Tibial nerve (tissue), 4 donors: ENCODE data around the gene PHTF2. TPM values are rescaled to one million over a fixed set of nuclear protein-coding genes. Genes with fewer than 3 reads are reported as not detected.
A peak's percentile ranks its signal among the peaks of the same experiment; 100 is the strongest.

Experiments used
- DNase-seq, 2 donors: peaks; one replicate each; pipeline ENCODE4 v3.0.0-alpha.2; 2019; ENCODE audit warnings: low spot score in 2 of 2
- H3K27ac ChIP-seq, 4 donors: fragments of 200-600 bp; sonication (generic) in 3 of 4; one replicate each; pipeline ENCODE4 v1.5.1; 2017 to 2019; ENCODE audit warnings: mild to moderate bottlenecking in 1 of 4
- H3K27me3 ChIP-seq, 2 donors: fragments of 200-600 bp; sonication (generic) in 1 of 2; one replicate each; pipeline versions ENCODE4 v1.5.1 to v1.6.0; 2017 to 2019
- H3K36me3 ChIP-seq, 3 donors: fragments of 200-600 bp; sonication (generic); one replicate each; pipeline ENCODE4 v1.5.1; 2018 to 2019
- H3K4me1 ChIP-seq, 4 donors: fragments of 200-600 bp; sonication (generic) in 3 of 4; one replicate each; pipeline ENCODE4 v1.5.1; 2017 to 2019
- H3K4me3 ChIP-seq, 4 donors: fragments of 200-600 bp; sonication (generic) in 3 of 4; one replicate each; pipeline ENCODE4 v1.5.1; 2017 to 2019; ENCODE audit warnings: mild to moderate bottlenecking in 1 of 4, moderate library complexity in 1 of 4
- H3K9me3 ChIP-seq, 4 donors: fragments of 200-600 bp; sonication (generic) in 3 of 4; one replicate each; pipeline ENCODE4 v1.5.1; 2017 to 2019
- CTCF ChIP-seq, 5 experiments: fragments of 200-600 bp in 3 of 5; fragments of 450-650 bp in 2 of 5; sonication (generic) in 3 of 5; IDR thresholded peaks; one replicate each; pipeline ENCODE4 v1.5.1; 2016 to 2019; ENCODE audit warnings: antibody characterized with exemption in 5 of 5, mild to moderate bottlenecking in 3 of 5, moderate library complexity in 2 of 5
- EP300 ChIP-seq, 2 donors: sonication (generic); formaldehyde crosslinking; IDR thresholded peaks; one replicate each; pipeline ENCODE4 v1.6.1; 2017; ENCODE audit warnings: antibody characterized with exemption in 2 of 2, mild to moderate bottlenecking in 1 of 2
- POLR2A ChIP-seq, 2 donors: fragments of 450-650 bp; IDR thresholded peaks; one replicate each; pipeline ENCODE4 v1.6.1; 2017; ENCODE audit warnings: antibody characterized with exemption in 2 of 2, mild to moderate bottlenecking in 2 of 2, moderate library complexity in 2 of 2
- WGBS, 2 donors: methylation state at CpG; one replicate each; pipeline ENCODE4 v1.1.5; 2018; 5-methylcytosine and 5-hydroxymethylcytosine counted together
- total RNA-seq, 4 donors: library from RNA; depleted of rRNA; stranded (reverse); fragments of >200 nt; gene quantifications; one replicate each; pipeline ENCODE4 v1.1.0, GENCODE V29; 2016

Gene PHTF2
- total RNA-seq, 4 donors from 2014 or later: 12.6 to 16.5 (median 14.7) TPM

GRCh38 chr7:77933394-77933793, 134.8 kb downstream of the PHTF2 start:
- WGBS, 2 donors: 84 to 87% methylated on average over 3 of the region's 3 CpGs
- H3K36me3 ChIP-seq: peaks cover 0 to 10% (median 0%) of the 10 kb centered on the region in 3 donors
- H3K4me1 ChIP-seq: no peaks in the 10 kb centered on the region
- H3K4me3 ChIP-seq: no peak overlapping the region
- H3K9me3 ChIP-seq: no peaks in the 10 kb centered on the region
- DNase-seq: no peak
- no peak overlapping the region for H3K27ac ChIP-seq
- no peaks in the 10 kb centered on the region for H3K27me3 ChIP-seq
- no peak for TF ChIP-seq CTCF (IDR thresholded peaks at IDR 0.05)
- no peak for TF ChIP-seq POLR2A (IDR thresholded peaks at IDR 0.05)
- no peak for TF ChIP-seq EP300 (IDR thresholded peaks at IDR 0.05)

- WGBS, 2 donors: 69 to 80% methylated on average over 1 of the region's 1 CpG
- no peak for DNase-seq
- no peak overlapping the region for H3K4me3 ChIP-seq
- no peaks in the 10 kb centered on the region for H3K4me1 ChIP-seq
- no peaks in the 10 kb centered on the region for H3K36me3 ChIP-seq
- no peaks in the 10 kb centered on the region for H3K9me3 ChIP-seq
- H3K27me3 ChIP-seq: no peaks in the 10 kb centered on the region
- no peak overlapping the region for H3K27ac ChIP-seq
- TF ChIP-seq CTCF (IDR thresholded peaks at IDR 0.05) (peak in 2 of 5 experiments; percentile 28 to 33), POLR2A (IDR thresholded peaks at IDR 0.05) (no peak)
These were observed 137.2 kb downstream of the PHTF2 start for GRCh38 chr7:77935652-77936348.

- H3K36me3 ChIP-seq: peaks cover 0 to 13% (median 0%) of the 10 kb centered on the region in 3 donors
- no peak overlapping the region for H3K27ac ChIP-seq
- H3K9me3 ChIP-seq: no peaks in the 10 kb centered on the region
- H3K27me3 ChIP-seq: no peaks in the 10 kb centered on the region
- DNase-seq: peak in 1 of 2 donors; percentile 27
- no peaks in the 10 kb centered on the region for H3K4me1 ChIP-seq
- H3K4me3 ChIP-seq: no peak overlapping the region
- no peak for TF ChIP-seq POLR2A (IDR thresholded peaks at IDR 0.05)
- TF ChIP-seq EP300 (IDR thresholded peaks at IDR 0.05): no peak
- TF ChIP-seq CTCF (IDR thresholded peaks at IDR 0.05): peak; percentile 35 to 55 (median 39)
These were observed 142.1 kb downstream of the PHTF2 start for GRCh38 chr7:77940647-77941046.

- no peak for TF ChIP-seq CTCF (IDR thresholded peaks at IDR 0.05)
- TF ChIP-seq EP300 (IDR thresholded peaks at IDR 0.05): no peak
- no peak for TF ChIP-seq POLR2A (IDR thresholded peaks at IDR 0.05)
- 92 to 93% methylated on average over 4 of the region's 4 CpGs for WGBS, 2 donors
- Histone ChIP-seq H3K27me3 (no peaks in the 10 kb centered on the region), H3K27ac (no peak overlapping the region), H3K4me3 (no peak overlapping the region), H3K9me3 (no peaks in the 10 kb centered on the region), H3K4me1 (no peaks in the 10 kb centered on the region), H3K36me3 (peaks cover 0 to 13% (median 0%) of the 10 kb centered on the region in 3 donors)
- no peak for DNase-seq
These were observed 143.9 kb downstream of the PHTF2 start for GRCh38 chr7:77942431-77942830.

GRCh38 chr7:77944183-77945182, 145.9 kb downstream of the PHTF2 start:
- Histone ChIP-seq H3K9me3 (no peaks in the 10 kb centered on the region), H3K27me3 (no peaks in the 10 kb centered on the region), H3K27ac (no peak overlapping the region), H3K4me1 (no peaks in the 10 kb centered on the region), H3K4me3 (no peak overlapping the region), H3K36me3 (peaks cover 0 to 13% (median 0%) of the 10 kb centered on the region in 3 donors)
- TF ChIP-seq EP300 (IDR thresholded peaks at IDR 0.05): no peak
- TF ChIP-seq CTCF (IDR thresholded peaks at IDR 0.05): no peak
- TF ChIP-seq POLR2A (IDR thresholded peaks at IDR 0.05): no peak
- no peak for DNase-seq
- WGBS, 2 donors: 92 to 96% methylated on average over 9 of the region's 9 CpGs
